HCT116 (cell line): ENCODE data around the gene TWSG1.

ENCODE experiments used
- CBX3 ChIP-seq: IDR thresholded peaks from 2 replicates; pipeline ENCODE4 v1.6.1; 2012; ENCODE audit warnings: low read depth
- CTCF ChIP-seq, 3 experiments: fragments of 200-600 bp in 1 of 3; sonication (generic) in 1 of 3; IDR thresholded peaks in 2 of 3; conservative IDR thresholded peaks in 1 of 3; 2 replicates each; pipeline ENCODE4 v1.5.1; 2012 to 2017; ENCODE audit warnings: low read depth in 2 of 3, low read length in 2 of 3, antibody characterized with exemption in 1 of 3, borderline replicate concordance in 1 of 3, control low read depth in 1 of 3, mild to moderate bottlenecking in 1 of 3, mixed read lengths in 1 of 3, mixed run types in 1 of 3, moderate library complexity in 1 of 3; ENCODE audit not compliant: insufficient read depth in 1 of 3
- POLR2A ChIP-seq: IDR thresholded peaks from 2 replicates; pipeline ENCODE4 v1.7.0; 2011; ENCODE audit warnings: borderline replicate concordance; ENCODE audit not compliant: insufficient read depth, insufficient read length; ENCODE audit errors: extremely low read depth
- POLR2AphosphoS5 ChIP-seq: IDR thresholded peaks from 2 replicates; pipeline ENCODE4 v1.6.1; 2011; ENCODE audit warnings: mild to moderate bottlenecking, low read depth, low read length, moderate library complexity
- SRF ChIP-seq: IDR thresholded peaks from 2 replicates; pipeline ENCODE4 v1.6.1; 2012; ENCODE audit warnings: low read depth
- ZNF274 ChIP-seq: fragments of 200-500 bp; sonication (Bioruptor generic); IDR thresholded peaks from 2 replicates; pipeline ENCODE4 v1.6.1; 2014; ENCODE audit warnings: mild to moderate bottlenecking, low read depth, low read length, inconsistent platforms

DNA sequence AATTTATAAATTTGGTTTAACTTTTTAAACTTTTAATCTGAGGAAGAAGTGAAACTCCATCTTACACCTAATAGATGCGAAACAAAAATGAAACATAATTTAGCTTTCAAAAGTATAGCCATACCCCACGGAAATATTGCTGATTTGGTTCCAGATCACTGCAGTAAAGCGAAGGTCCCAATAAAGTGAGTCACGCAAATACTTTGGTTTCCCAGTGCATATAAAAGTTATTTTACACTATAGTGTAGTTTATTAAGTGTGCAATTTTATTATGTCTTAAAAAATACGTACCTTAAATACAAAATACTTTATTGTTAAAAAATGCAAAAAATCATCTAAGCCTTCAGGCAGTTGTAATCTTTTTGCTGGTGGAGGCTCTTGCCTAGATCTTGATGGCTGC, 55.1 kb downstream of the TWSG1 start:
- no peak for TF ChIP-seq CTCF (IDR thresholded peaks at IDR 0.05 in 2 of 3, conservative IDR thresholded peaks at IDR 0.05 in 1 of 3; ENCODE audit: borderline replicate concordance in 1 of 3, insufficient read depth in 1 of 3, low read depth in 2 of 3, low read length in 2 of 3)
- TF ChIP-seq CBX3 = no peak
- no peak for TF ChIP-seq ZNF274
- no peak for TF ChIP-seq POLR2AphosphoS5
- TF ChIP-seq SRF = no peak
- TF ChIP-seq POLR2A = no peak
